Measurements from ENCODE around the gene NDST4. TPM values are rescaled to one million over a fixed set of nuclear protein-coding genes. Genes with fewer than 3 reads are reported as not detected.

Gene NDST4
- total RNA-seq, 1 donor from 2014 or later, result not detected

DNA sequence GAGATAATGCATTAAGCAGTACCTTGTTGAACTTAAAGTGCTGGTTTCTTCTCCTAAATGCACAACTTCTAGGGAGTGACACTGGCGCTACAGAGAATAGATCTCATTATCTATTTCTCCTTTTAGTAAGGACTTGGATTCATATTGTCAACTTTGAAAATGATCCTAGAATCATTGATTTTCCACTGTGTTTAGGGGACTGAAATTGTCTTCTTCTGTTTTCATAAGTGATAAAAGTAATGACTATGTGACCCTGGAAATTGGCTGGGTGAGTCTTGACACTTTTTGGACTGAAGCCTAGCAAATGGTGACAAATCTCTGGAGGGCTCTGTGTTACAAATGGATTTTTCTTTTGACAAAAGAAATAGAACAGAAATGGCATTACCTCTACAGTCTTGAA lies 167.8 kb downstream of the NDST4 start:
- Histone ChIP-seq H3K27me3 (no peaks in the 10 kb centered on the region), H3K27ac (no peak overlapping the region), H3K4me3 (no peak overlapping the region), H3K9me3 (no peaks in the 10 kb centered on the region), H3K4me1 (no peaks in the 10 kb centered on the region), H3K36me3 (no peaks in the 10 kb centered on the region)
- TF ChIP-seq POLR2A (IDR thresholded peaks at IDR 0.05) (no peak), POLR2AphosphoS5 (IDR thresholded peaks at IDR 0.05; ENCODE audit: insufficient read depth in 1 of 2, low read depth in 1 of 2) (no peak)
- TF ChIP-seq, protein P1, sequence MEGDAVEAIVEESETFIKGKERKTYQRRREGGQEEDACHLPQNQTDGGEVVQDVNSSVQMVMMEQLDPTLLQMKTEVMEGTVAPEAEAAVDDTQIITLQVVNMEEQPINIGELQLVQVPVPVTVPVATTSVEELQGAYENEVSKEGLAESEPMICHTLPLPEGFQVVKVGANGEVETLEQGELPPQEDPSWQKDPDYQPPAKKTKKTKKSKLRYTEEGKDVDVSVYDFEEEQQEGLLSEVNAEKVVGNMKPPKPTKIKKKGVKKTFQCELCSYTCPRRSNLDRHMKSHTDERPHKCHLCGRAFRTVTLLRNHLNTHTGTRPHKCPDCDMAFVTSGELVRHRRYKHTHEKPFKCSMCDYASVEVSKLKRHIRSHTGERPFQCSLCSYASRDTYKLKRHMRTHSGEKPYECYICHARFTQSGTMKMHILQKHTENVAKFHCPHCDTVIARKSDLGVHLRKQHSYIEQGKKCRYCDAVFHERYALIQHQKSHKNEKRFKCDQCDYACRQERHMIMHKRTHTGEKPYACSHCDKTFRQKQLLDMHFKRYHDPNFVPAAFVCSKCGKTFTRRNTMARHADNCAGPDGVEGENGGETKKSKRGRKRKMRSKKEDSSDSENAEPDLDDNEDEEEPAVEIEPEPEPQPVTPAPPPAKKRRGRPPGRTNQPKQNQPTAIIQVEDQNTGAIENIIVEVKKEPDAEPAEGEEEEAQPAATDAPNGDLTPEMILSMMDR (IDR thresholded peaks at IDR 0.05), result no peak
- DNase-seq (ENCODE audit: extremely low spot score in 2 of 2), result no peak
- intact Hi-C loops (cut with DNase I), result no loop called here

DNA sequence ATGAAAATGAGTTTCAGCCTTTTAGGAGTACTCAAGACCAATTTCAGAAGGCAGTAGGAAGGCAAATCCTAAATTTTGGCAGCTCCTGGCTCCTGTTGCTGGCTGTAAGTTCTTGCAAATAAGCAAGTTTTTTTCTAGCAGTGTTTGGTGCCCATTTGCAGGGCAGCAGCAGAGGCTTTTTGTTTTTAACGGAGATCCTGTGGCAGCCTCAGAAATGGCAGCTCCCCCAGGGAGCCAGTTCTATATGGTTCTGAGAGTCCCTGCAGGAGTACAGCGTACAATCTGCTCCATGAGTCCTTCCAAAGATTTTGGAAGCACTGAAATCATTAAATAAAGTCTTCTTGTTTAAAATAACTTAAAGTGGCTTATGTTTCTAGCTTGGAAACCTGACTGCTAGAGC lies 171.9 kb downstream of the NDST4 start:
- no peaks in the 10 kb centered on the region for H3K36me3 ChIP-seq
- no peak overlapping the region for H3K27ac ChIP-seq
- TF ChIP-seq POLR2A (IDR thresholded peaks at IDR 0.05) (no peak), POLR2AphosphoS5 (IDR thresholded peaks at IDR 0.05; ENCODE audit: insufficient read depth in 1 of 2, low read depth in 1 of 2) (no peak)
- TF ChIP-seq, protein P1 (IDR thresholded peaks at IDR 0.05), result no peak
- H3K9me3 ChIP-seq, result no peaks in the 10 kb centered on the region
- intact Hi-C loops (cut with DNase I), result no loop called here
- H3K27me3 ChIP-seq, result no peaks in the 10 kb centered on the region
- DNase-seq (ENCODE audit: extremely low spot score in 2 of 2), result no peak
- no peaks in the 10 kb centered on the region for H3K4me1 ChIP-seq
- no peak overlapping the region for H3K4me3 ChIP-seq

DNA sequence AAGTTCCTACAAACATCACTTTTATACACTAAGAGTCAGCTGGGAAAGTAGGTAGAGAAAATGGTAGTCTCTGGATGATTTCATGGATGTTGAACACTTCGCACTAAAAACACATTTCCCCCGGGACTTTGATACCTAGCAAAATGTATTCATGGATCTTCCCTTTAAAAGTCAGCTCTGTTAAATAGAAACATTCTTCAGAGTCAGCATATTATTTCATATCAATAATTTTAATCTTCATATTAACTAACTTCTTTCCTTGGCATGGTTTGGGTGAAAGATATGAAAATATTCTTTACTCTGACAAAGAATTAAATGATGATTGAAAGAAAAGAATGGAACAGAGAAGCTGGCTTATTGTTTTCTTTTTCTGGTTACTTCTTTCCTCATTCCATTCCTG lies 185.5 kb downstream of the NDST4 start:
- TF ChIP-seq POLR2AphosphoS5 (IDR thresholded peaks at IDR 0.05; ENCODE audit: insufficient read depth in 1 of 2, low read depth in 1 of 2) (no peak), POLR2A (IDR thresholded peaks at IDR 0.05) (no peak)
- TF ChIP-seq, protein P1 (IDR thresholded peaks at IDR 0.05), result no peak
- Histone ChIP-seq H3K27me3 (no peaks in the 10 kb centered on the region), H3K4me1 (no peaks in the 10 kb centered on the region), H3K27ac (no peak overlapping the region), H3K9me3 (no peaks in the 10 kb centered on the region), H3K36me3 (no peaks in the 10 kb centered on the region), H3K4me3 (no peak overlapping the region)
- intact Hi-C loops (cut with DNase I), result no loop called here
- no peak for DNase-seq (ENCODE audit: extremely low spot score in 2 of 2)

DNA sequence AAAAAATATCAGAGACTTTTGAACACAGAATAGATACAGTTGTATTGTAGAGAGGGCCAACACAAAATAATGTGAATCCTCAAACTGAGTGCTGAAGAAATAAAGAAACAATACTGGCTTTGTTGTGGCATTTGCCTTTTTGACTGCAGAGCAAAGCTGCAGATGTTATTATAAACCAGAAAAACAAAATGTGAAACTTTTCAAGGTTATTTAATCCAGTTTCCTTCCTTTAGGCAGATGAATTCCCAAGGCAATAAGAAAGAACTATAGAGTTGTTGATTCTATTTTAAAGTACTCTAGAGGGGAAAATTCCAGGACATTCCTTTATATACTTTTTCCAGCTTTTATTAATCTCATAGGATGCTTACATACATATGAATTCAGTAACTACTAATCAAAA lies 186.8 kb downstream of the NDST4 start:
- TF ChIP-seq, protein P1 (IDR thresholded peaks at IDR 0.05), result no peak
- no peak for TF ChIP-seq POLR2A (IDR thresholded peaks at IDR 0.05)
- no peak for TF ChIP-seq POLR2AphosphoS5 (IDR thresholded peaks at IDR 0.05; ENCODE audit: insufficient read depth in 1 of 2, low read depth in 1 of 2)
- no peaks in the 10 kb centered on the region for H3K4me1 ChIP-seq
- H3K27me3 ChIP-seq, result no peaks in the 10 kb centered on the region
- no peaks in the 10 kb centered on the region for H3K36me3 ChIP-seq
- H3K27ac ChIP-seq, result no peak overlapping the region
- intact Hi-C loops (cut with DNase I), result no loop called here
- H3K9me3 ChIP-seq, result no peaks in the 10 kb centered on the region
- H3K4me3 ChIP-seq, result no peak overlapping the region
- DNase-seq (ENCODE audit: extremely low spot score in 2 of 2), result no peak

DNA sequence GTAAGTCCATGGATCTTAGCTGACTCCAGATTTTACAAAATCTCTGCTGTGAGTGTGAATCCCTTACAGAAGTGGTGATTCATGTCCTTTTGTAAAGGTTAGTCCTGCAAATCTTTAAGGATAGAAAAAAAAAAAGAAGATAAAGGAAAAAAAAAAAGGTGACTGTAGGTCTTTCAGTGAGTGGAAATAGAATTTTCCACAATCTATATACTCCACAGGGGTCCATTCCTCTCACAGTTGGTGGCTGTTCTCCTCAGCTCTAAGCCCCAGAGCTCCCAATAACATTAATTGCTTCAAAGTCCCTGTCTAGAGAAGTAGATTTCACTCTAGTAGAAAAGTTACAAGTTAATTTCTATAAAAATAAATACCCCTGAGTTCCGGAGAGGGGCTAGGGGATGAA lies 189.1 kb downstream of the NDST4 start:
- H3K4me1 ChIP-seq, result no peaks in the 10 kb centered on the region
- no peak for DNase-seq (ENCODE audit: extremely low spot score in 2 of 2)
- no peaks in the 10 kb centered on the region for H3K9me3 ChIP-seq
- no peak for TF ChIP-seq POLR2AphosphoS5 (IDR thresholded peaks at IDR 0.05; ENCODE audit: insufficient read depth in 1 of 2, low read depth in 1 of 2)
- TF ChIP-seq, protein P1 (IDR thresholded peaks at IDR 0.05), result no peak
- TF ChIP-seq POLR2A (IDR thresholded peaks at IDR 0.05), result no peak
- intact Hi-C loops (cut with DNase I), result no loop called here
- H3K27ac ChIP-seq, result no peak overlapping the region
- no peaks in the 10 kb centered on the region for H3K27me3 ChIP-seq
- H3K36me3 ChIP-seq, result no peaks in the 10 kb centered on the region
- no peak overlapping the region for H3K4me3 ChIP-seq

Data from vagina (tissue), 2 donors.